Astrocyte (in vitro differentiated cells and primary cell): ENCODE measurements around the gene KIAA1671. TPM values are rescaled to one million over a fixed set of nuclear protein-coding genes. Genes with fewer than 3 reads are reported as not detected.

ENCODE experiments used
- DNase-seq: peaks from one replicate; pipeline ENCODE4 v3.0.0-alpha.2; 2010; ENCODE audit warnings: low read depth
- FAIRE-seq: peaks from 2 replicates; lab custom pipeline; 2011; peaks lifted over from hg19 to GRCh38; lab: Jason Lieb, UNC
- H2AFZ ChIP-seq: 2 replicates; pipeline ENCODE4 v1.6.0; 2012; ENCODE audit warnings: low read depth, low read length, inconsistent platforms
- H3K27ac ChIP-seq: 2 replicates; pipeline ENCODE4 v1.5.1; 2011; ENCODE audit warnings: low read depth, low read length, inconsistent platforms
- H3K27me3 ChIP-seq: 2 replicates; pipeline ENCODE4 v1.6.0; 2011; ENCODE audit warnings: low read length, inconsistent platforms; ENCODE audit not compliant: insufficient read depth
- H3K36me3 ChIP-seq: 2 replicates; pipeline ENCODE4 v1.5.1; 2011; ENCODE audit warnings: low read length, inconsistent platforms; ENCODE audit not compliant: insufficient read depth
- H3K4me1 ChIP-seq: 2 replicates; pipeline ENCODE4 v1.5.1; 2011; ENCODE audit warnings: low read length, inconsistent platforms; ENCODE audit not compliant: insufficient read depth
- H3K4me2 ChIP-seq: 2 replicates; pipeline ENCODE4 v1.6.0; 2012; ENCODE audit warnings: low read length, inconsistent platforms
- H3K4me3 ChIP-seq: 2 replicates; pipeline ENCODE4 v1.5.1; 2011; ENCODE audit warnings: low read depth, mild to moderate bottlenecking, low read length, inconsistent platforms; ENCODE audit not compliant: insufficient read depth
- H3K79me2 ChIP-seq: 2 replicates; pipeline ENCODE4 v1.6.0; 2012; ENCODE audit warnings: mild to moderate bottlenecking, low read length, inconsistent platforms; ENCODE audit not compliant: insufficient read depth
- H3K9ac ChIP-seq: 2 replicates; pipeline ENCODE4 v1.6.0; 2012; ENCODE audit warnings: mild to moderate bottlenecking, low read length, inconsistent platforms
- H3K9me3 ChIP-seq: 2 replicates; pipeline ENCODE4 v1.5.1; 2012; ENCODE audit warnings: low read depth, mild to moderate bottlenecking, low read length, inconsistent platforms; ENCODE audit not compliant: insufficient read depth
- H4K20me1 ChIP-seq: 2 replicates; pipeline ENCODE4 v1.6.0; 2012; ENCODE audit warnings: low read length, inconsistent platforms; ENCODE audit not compliant: insufficient read depth
- H3K27ac Mint-ChIP-seq: one replicate; pipeline ENCODE4 v1.8.0; 2021; ENCODE audit warnings: mild to moderate bottlenecking, mixed read lengths; ENCODE audit not compliant: unreplicated experiment
- H3K27me3 Mint-ChIP-seq: one replicate; pipeline ENCODE4 v1.8.0; 2021; ENCODE audit warnings: low read depth, mixed read lengths; ENCODE audit not compliant: unreplicated experiment
- H3K36me3 Mint-ChIP-seq: one replicate; pipeline ENCODE4 v1.8.0; 2021; ENCODE audit warnings: low read depth, mixed read lengths; ENCODE audit not compliant: unreplicated experiment
- H3K4me1 Mint-ChIP-seq: one replicate; pipeline ENCODE4 v1.8.0; 2021; ENCODE audit warnings: low read depth, mixed read lengths; ENCODE audit not compliant: unreplicated experiment
- H3K4me3 Mint-ChIP-seq: one replicate; pipeline ENCODE4 v1.8.0; 2021; ENCODE audit warnings: mild to moderate bottlenecking, moderate library complexity, mixed read lengths; ENCODE audit not compliant: unreplicated experiment
- H3K9me3 Mint-ChIP-seq: one replicate; pipeline ENCODE4 v1.8.0; 2021; ENCODE audit warnings: mild to moderate bottlenecking, mixed read lengths; ENCODE audit not compliant: unreplicated experiment
- CTCF ChIP-seq: IDR thresholded peaks from 2 replicates; pipeline ENCODE4 v1.5.1; 2011; ENCODE audit warnings: low read depth, mild to moderate bottlenecking, inconsistent platforms, low read length, moderate library complexity; ENCODE audit not compliant: insufficient read depth
- EZH2 ChIP-seq: IDR thresholded peaks from 2 replicates; pipeline ENCODE4 v1.6.1; 2012; ENCODE audit warnings: mild to moderate bottlenecking, low read length, inconsistent platforms; ENCODE audit not compliant: insufficient read depth
- total RNA-seq: library from RNA; stranded (reverse); gene quantifications from 2 replicates; pipeline ENCODE4 v1.2.1, GENCODE V29; 2021

The KIAA1671 gene
- total RNA-seq, 1 donor from 2014 or later: 28.4 TPM

GRCh38 chr22:24947383-24947782 is 5.1 kb upstream of the KIAA1671 start:
- Histone ChIP-seq H3K27ac (no peak overlapping the region), H3K4me1 (no peaks in the 10 kb centered on the region), H3K27me3 (peaks cover 12% of the 10 kb centered on the region), H3K4me3 (no peak overlapping the region), H4K20me1 (no peaks in the 10 kb centered on the region), H3K9ac (no peak overlapping the region), H2AFZ (no peak overlapping the region), H3K79me2 (no peaks in the 10 kb centered on the region), H3K36me3 (no peaks in the 10 kb centered on the region), H3K9me3 (no peaks in the 10 kb centered on the region), H3K4me2 (no peak overlapping the region)
- no peak for TF ChIP-seq CTCF
- no peak for TF ChIP-seq EZH2
- H3K27me3 Mint-ChIP-seq: peaks cover 8% of the 10 kb centered on the region
- no peaks in the 10 kb centered on the region for H3K36me3 Mint-ChIP-seq
- DNase-seq: no peak
- no peak for FAIRE-seq
- H3K4me3 Mint-ChIP-seq: no peak overlapping the region
- H3K4me1 Mint-ChIP-seq: peaks cover 9% of the 10 kb centered on the region
- H3K9me3 Mint-ChIP-seq: no peaks in the 10 kb centered on the region
- no peak overlapping the region for H3K27ac Mint-ChIP-seq

- Histone ChIP-seq H4K20me1 (no peaks in the 10 kb centered on the region), H2AFZ (no peak overlapping the region), H3K4me1 (peaks cover 2% of the 10 kb centered on the region), H3K9ac (no peak overlapping the region), H3K27ac (no peak overlapping the region), H3K27me3 (peaks cover 12% of the 10 kb centered on the region), H3K4me2 (no peak overlapping the region), H3K4me3 (no peak overlapping the region), H3K36me3 (no peaks in the 10 kb centered on the region), H3K79me2 (no peaks in the 10 kb centered on the region), H3K9me3 (no peaks in the 10 kb centered on the region)
- no peaks in the 10 kb centered on the region for H3K36me3 Mint-ChIP-seq
- peaks cover 9% of the 10 kb centered on the region for H3K4me1 Mint-ChIP-seq
- DNase-seq (no peak), FAIRE-seq (no peak)
- TF ChIP-seq EZH2: no peak
- TF ChIP-seq CTCF: no peak
- no peaks in the 10 kb centered on the region for H3K9me3 Mint-ChIP-seq
- no peak overlapping the region for H3K4me3 Mint-ChIP-seq
- no peak overlapping the region for H3K27ac Mint-ChIP-seq
- peaks cover 8% of the 10 kb centered on the region for H3K27me3 Mint-ChIP-seq
Measured at GRCh38 chr22:24947881-24948280, 4.6 kb upstream of the KIAA1671 start.

DNA sequence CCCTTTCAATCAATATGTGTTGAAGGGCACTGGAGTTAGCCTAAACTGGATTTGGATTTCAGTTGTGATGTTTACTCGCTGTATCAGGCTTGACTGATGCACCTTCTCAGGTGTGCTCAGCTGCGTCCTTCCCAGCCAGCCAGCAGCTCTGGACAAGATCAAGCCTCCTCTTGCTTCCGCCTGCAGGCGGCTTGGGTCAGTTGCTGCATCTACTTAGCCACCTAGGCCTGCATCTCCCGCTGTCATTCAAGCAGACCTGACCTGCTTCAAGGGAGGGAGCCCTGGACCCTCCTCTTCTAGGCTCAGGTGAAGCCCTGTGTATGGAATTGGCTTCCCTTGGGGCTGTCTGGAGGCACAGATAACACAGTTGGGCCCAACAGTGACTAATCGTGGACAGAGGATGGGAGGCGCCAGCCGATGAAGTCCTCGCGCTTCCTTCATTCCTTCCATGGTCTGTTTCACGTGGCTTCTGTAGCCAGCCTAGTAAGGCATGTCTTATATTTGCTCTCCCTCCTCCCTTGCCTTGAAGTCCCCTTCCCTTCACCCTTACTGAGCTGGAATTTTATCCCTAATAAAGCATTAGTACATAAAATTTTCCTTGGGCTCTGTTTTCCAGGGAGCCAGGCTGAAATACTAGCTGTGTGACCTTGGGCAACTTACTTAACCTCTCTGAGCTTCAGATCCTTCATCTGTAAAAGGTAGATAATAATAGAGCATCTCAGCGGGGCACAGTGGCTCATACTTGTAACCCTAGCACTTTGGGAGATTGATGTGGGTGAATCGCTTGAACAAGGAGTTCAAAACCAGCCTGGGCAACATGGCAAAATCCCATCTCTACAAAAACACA is 3.9 kb upstream of the KIAA1671 start:
- no peak overlapping the region for H2AFZ ChIP-seq
- no peak for FAIRE-seq
- no peak overlapping the region for H3K4me3 ChIP-seq
- H3K9me3 ChIP-seq: no peaks in the 10 kb centered on the region
- no peak overlapping the region for H3K27ac ChIP-seq
- H4K20me1 ChIP-seq: no peaks in the 10 kb centered on the region
- H3K36me3 ChIP-seq: no peaks in the 10 kb centered on the region
- Mint-ChIP-seq H3K4me1 (peaks cover 9% of the 10 kb centered on the region), H3K27me3 (peaks cover 8% of the 10 kb centered on the region), H3K36me3 (no peaks in the 10 kb centered on the region), H3K9me3 (no peaks in the 10 kb centered on the region), H3K27ac (no peak overlapping the region), H3K4me3 (no peak overlapping the region)
- H3K4me1 ChIP-seq: peaks cover 9% of the 10 kb centered on the region
- no peak overlapping the region for H3K4me2 ChIP-seq
- no peak overlapping the region for H3K9ac ChIP-seq
- no peaks in the 10 kb centered on the region for H3K79me2 ChIP-seq
- no peak for DNase-seq
- H3K27me3 ChIP-seq: peaks cover 14% of the 10 kb centered on the region
- TF ChIP-seq CTCF (no peak), EZH2 (no peak)
